NCI-H510A (cell line): ENCODE measurements around the gene MYO1H.
"Not testable (repeated sequence)": the region's sequence is repeated elsewhere in the genome, so short reads cannot be mapped to it uniquely, and the experiment has no call there.

Source experiments
- DNase-seq: peaks from one replicate; lab custom pipeline; 2025; lab: John Stamatoyannopoulos, UW

The MYO1H gene

GRCh38 chr12:109473006-109473405 lies 125.3 kb downstream of the MYO1H start:
- no peak for DNase-seq

GRCh38 chr12:109473526-109474270 lies 126.0 kb downstream of the MYO1H start:
- not testable (repeated sequence) for DNase-seq

GRCh38 chr12:109475121-109475520 lies 127.4 kb downstream of the MYO1H start:
- no peak for DNase-seq

- no peak for DNase-seq
Observed at GRCh38 chr12:109475993-109476806, 128.5 kb downstream of the MYO1H start.

- no peak for DNase-seq
Observed at GRCh38 chr12:109476807-109477184, 129.1 kb downstream of the MYO1H start.

GRCh38 chr12:109477185-109477962 lies 129.7 kb downstream of the MYO1H start, which contains the start of the genes KCTD10 and UBE3B:
KCTD10 (minus strand) TSS chr12:109477300; CDS start chr12:109477262, 38 bp downstream.
UBE3B (plus strand) TSS chr12:109477634; CDS start chr12:109483552, 5,918 bp downstream.
- DNase-seq: peak; percentile 82

GRCh38 chr12:109477963-109478315 lies 130.2 kb downstream of the MYO1H start:
- DNase-seq: no peak

GRCh38 chr12:109479761-109480160 lies 132.1 kb downstream of the MYO1H start:
- no peak for DNase-seq

GRCh38 chr12:109480356-109480755 lies 132.7 kb downstream of the MYO1H start:
- DNase-seq: no peak

GRCh38 chr12:109481863-109482262 lies 134.2 kb downstream of the MYO1H start:
- DNase-seq: no peak

- no peak for DNase-seq
Observed at GRCh38 chr12:109482491-109482890, 134.8 kb downstream of the MYO1H start.

- no peak for DNase-seq
Observed at GRCh38 chr12:109482894-109483293, 135.2 kb downstream of the MYO1H start.

- no peak for DNase-seq
Observed at GRCh38 chr12:109483346-109483745, 135.6 kb downstream of the MYO1H start.

- DNase-seq: no peak
Observed at GRCh38 chr12:109485201-109485600, 137.5 kb downstream of the MYO1H start.

- DNase-seq: no peak
Observed at GRCh38 chr12:109487181-109488050, 139.7 kb downstream of the MYO1H start.

- no peak for DNase-seq
Observed at GRCh38 chr12:109488051-109488665, 140.5 kb downstream of the MYO1H start.

- no peak for DNase-seq
Observed at GRCh38 chr12:109489016-109489954, 141.6 kb downstream of the MYO1H start.

GRCh38 chr12:109489955-109490565 lies 142.4 kb downstream of the MYO1H start:
- no peak for DNase-seq

- DNase-seq: no peak
Observed at GRCh38 chr12:109491671-109492070, 144.0 kb downstream of the MYO1H start.
